Endodermal cell (in vitro differentiated cells): ENCODE measurements around the gene ARL15. TPM values are rescaled to one million over a fixed set of nuclear protein-coding genes. Genes with fewer than 3 reads are reported as not detected.
A peak's percentile ranks its signal among the peaks of the same experiment; 100 is the strongest.

Experiments
- DNase-seq: peaks from one replicate; pipeline ENCODE4 v3.0.0-alpha.2; 2017
- H3K27ac ChIP-seq: 2 replicates; pipeline ENCODE4 v1.5.1; 2013; ENCODE audit warnings: mild to moderate bottlenecking, low read depth, low read length, moderate library complexity
- H3K27me3 ChIP-seq: 2 replicates; pipeline ENCODE4 v1.6.1; 2013; ENCODE audit warnings: mild to moderate bottlenecking, low read length, moderate library complexity; ENCODE audit not compliant: insufficient read depth, control insufficient read depth, poor library complexity, severe bottlenecking
- H3K36me3 ChIP-seq: 2 replicates; pipeline ENCODE4 v1.7.0; 2013; ENCODE audit warnings: mild to moderate bottlenecking, low read length, moderate library complexity; ENCODE audit not compliant: control insufficient read depth, insufficient read depth
- H3K4me1 ChIP-seq: one replicate; pipeline ENCODE4 v1.7.0; 2013; ENCODE audit warnings: low read length; ENCODE audit not compliant: control insufficient read depth, insufficient read depth
- H3K4me3 ChIP-seq: 2 replicates; pipeline ENCODE4 v1.5.1; 2013; ENCODE audit warnings: mild to moderate bottlenecking, low read length, moderate library complexity
- H3K9ac ChIP-seq: 2 replicates; pipeline ENCODE4 v1.6.1; 2013; ENCODE audit warnings: mild to moderate bottlenecking, low read length, moderate library complexity; ENCODE audit not compliant: poor library complexity, severe bottlenecking; ENCODE audit errors: extremely low read depth
- H3K9me3 ChIP-seq: 2 replicates; pipeline ENCODE4 v1.6.1; 2013; ENCODE audit warnings: mild to moderate bottlenecking, low read length, moderate library complexity; ENCODE audit not compliant: control insufficient read depth
- H3K27ac Mint-ChIP-seq: 2 replicates; pipeline ENCODE4 v1.8.0; 2020; ENCODE audit warnings: mixed read lengths
- H3K27me3 Mint-ChIP-seq: 2 replicates; pipeline ENCODE4 v1.8.0; 2021; ENCODE audit warnings: mild to moderate bottlenecking, mixed read lengths; ENCODE audit not compliant: insufficient read depth
- H3K36me3 Mint-ChIP-seq: 2 replicates; pipeline ENCODE4 v1.8.0; 2020; ENCODE audit warnings: low read depth, mixed read lengths
- H3K4me1 Mint-ChIP-seq: 2 replicates; pipeline ENCODE4 v1.8.0; 2020; ENCODE audit warnings: mixed read lengths
- H3K4me3 Mint-ChIP-seq: 2 replicates; pipeline ENCODE4 v1.8.0; 2020; ENCODE audit warnings: mild to moderate bottlenecking, moderate library complexity, mixed read lengths
- H3K9me3 Mint-ChIP-seq: 2 replicates; pipeline ENCODE4 v1.8.0; 2020; ENCODE audit warnings: mild to moderate bottlenecking, mixed read lengths
- WGBS, 2 experiments: methylation state at CpG; one replicate each; pipeline versions ENCODE4 v1.1.5 to v1.1.7; 2013; ENCODE audit warnings: missing lambda C conversion rate in 2 of 2, mixed read lengths in 1 of 2; ENCODE audit not compliant: insufficient coverage in 1 of 2, insufficient read length in 1 of 2; 5-methylcytosine and 5-hydroxymethylcytosine counted together
- total RNA-seq, 2 donors: library from RNA; stranded (reverse); fragmentation: NEBNext Ultra II Directional in 1 of 2; extraction: Animal tissue kit (Norgen Biotek cat#: 25700) in 1 of 2; gene quantifications; 2 replicates in 1 of 2; 3 replicates in 1 of 2; pipeline ENCODE4 v1.2.1, GENCODE V29; 2021
- TF ChIP-seq, protein P1 (sequence below): fragments of 200-600 bp; sonication (generic); conservative IDR thresholded peaks from 2 replicates; pipeline ENCODE4 v1.5.0; 2021; ENCODE audit warnings: antibody characterized with exemption, mild to moderate bottlenecking

The ARL15 gene
- total RNA-seq, 2 donors from 2014 or later: 23.3 to 24.0 TPM

DNA sequence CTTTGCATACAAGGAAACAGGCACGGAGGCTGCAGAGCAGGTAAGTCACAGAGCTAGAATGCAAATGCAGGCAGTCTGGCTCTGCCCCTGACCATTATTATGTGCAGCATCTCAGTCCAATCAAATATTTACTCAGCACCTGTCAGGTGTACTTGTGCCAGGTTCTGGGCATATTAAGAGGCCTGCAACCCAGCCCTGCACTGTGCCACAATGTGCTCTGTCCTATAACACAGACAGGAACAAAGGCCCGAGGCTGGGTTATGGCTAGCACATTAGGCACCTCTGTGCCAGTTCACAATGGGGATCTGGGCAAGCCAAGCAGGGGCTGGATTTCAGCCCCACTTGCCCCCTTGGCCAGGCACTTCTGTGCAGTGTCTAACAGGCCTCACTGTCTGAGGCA lies 14.0 kb downstream of the ARL15 start:
- peak; percentile 53 for DNase-seq
- H3K4me1 Mint-ChIP-seq: peaks cover 21% of the 10 kb centered on the region
- Histone ChIP-seq H3K27me3 (no peaks in the 10 kb centered on the region), H3K4me3 (no peak overlapping the region), H3K36me3 (no peaks in the 10 kb centered on the region), H3K9ac (no peak overlapping the region), H3K27ac (no peak overlapping the region), H3K4me1 (peaks cover 12% of the 10 kb centered on the region), H3K9me3 (no peaks in the 10 kb centered on the region)
- H3K9me3 Mint-ChIP-seq: no peaks in the 10 kb centered on the region
- H3K27ac Mint-ChIP-seq: no peak overlapping the region
- TF ChIP-seq, protein P1, sequence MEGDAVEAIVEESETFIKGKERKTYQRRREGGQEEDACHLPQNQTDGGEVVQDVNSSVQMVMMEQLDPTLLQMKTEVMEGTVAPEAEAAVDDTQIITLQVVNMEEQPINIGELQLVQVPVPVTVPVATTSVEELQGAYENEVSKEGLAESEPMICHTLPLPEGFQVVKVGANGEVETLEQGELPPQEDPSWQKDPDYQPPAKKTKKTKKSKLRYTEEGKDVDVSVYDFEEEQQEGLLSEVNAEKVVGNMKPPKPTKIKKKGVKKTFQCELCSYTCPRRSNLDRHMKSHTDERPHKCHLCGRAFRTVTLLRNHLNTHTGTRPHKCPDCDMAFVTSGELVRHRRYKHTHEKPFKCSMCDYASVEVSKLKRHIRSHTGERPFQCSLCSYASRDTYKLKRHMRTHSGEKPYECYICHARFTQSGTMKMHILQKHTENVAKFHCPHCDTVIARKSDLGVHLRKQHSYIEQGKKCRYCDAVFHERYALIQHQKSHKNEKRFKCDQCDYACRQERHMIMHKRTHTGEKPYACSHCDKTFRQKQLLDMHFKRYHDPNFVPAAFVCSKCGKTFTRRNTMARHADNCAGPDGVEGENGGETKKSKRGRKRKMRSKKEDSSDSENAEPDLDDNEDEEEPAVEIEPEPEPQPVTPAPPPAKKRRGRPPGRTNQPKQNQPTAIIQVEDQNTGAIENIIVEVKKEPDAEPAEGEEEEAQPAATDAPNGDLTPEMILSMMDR: no peak
- no peaks in the 10 kb centered on the region for H3K36me3 Mint-ChIP-seq
- H3K27me3 Mint-ChIP-seq: no peaks in the 10 kb centered on the region
- no peak overlapping the region for H3K4me3 Mint-ChIP-seq
- WGBS, 2 experiments: 85 to 93% methylated on average over 2 of the region's 2 CpGs

DNA sequence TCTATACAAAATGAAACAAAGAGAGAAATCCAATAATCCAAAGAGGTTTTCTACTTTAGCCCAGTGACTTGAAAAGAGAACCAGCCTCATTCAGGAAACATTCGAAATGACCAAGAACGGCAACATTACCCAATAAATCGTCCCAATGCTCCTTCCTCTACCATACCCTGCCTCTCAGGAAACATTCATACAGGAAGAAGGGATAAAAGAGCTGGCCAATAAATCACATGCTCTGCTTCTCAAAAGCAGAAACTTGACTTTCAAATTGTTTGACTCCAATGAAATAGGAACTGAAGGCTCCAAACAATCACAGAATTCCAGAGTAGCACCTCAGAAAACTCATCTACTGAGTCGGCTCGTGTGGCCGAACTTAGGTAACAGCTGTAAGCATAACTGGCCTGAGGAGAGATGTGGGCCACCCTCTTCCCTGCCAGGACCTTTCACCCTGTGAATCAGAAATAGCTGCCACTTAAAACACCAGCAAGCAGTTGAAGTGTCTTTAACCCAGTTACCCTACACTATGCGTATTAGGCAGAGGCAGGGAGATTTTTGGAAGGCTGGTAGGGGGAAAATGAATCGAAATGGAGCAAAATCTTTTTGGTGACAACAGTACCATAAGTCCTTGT lies 14.6 kb downstream of the ARL15 start:
- H3K4me1 ChIP-seq: peaks cover 12% of the 10 kb centered on the region
- no peak overlapping the region for H3K4me3 ChIP-seq
- H3K36me3 ChIP-seq: no peaks in the 10 kb centered on the region
- Mint-ChIP-seq H3K4me1 (peaks cover 21% of the 10 kb centered on the region), H3K27me3 (no peaks in the 10 kb centered on the region), H3K9me3 (no peaks in the 10 kb centered on the region), H3K36me3 (no peaks in the 10 kb centered on the region), H3K4me3 (no peak overlapping the region), H3K27ac (no peak overlapping the region)
- TF ChIP-seq, protein P1: no peak
- no peaks in the 10 kb centered on the region for H3K9me3 ChIP-seq
- no peak overlapping the region for H3K27ac ChIP-seq
- no peak for DNase-seq
- no peak overlapping the region for H3K9ac ChIP-seq
- H3K27me3 ChIP-seq: no peaks in the 10 kb centered on the region
- 79 to 90% methylated on average over 5 to 8 of the region's 8 CpGs for WGBS, 2 experiments

DNA sequence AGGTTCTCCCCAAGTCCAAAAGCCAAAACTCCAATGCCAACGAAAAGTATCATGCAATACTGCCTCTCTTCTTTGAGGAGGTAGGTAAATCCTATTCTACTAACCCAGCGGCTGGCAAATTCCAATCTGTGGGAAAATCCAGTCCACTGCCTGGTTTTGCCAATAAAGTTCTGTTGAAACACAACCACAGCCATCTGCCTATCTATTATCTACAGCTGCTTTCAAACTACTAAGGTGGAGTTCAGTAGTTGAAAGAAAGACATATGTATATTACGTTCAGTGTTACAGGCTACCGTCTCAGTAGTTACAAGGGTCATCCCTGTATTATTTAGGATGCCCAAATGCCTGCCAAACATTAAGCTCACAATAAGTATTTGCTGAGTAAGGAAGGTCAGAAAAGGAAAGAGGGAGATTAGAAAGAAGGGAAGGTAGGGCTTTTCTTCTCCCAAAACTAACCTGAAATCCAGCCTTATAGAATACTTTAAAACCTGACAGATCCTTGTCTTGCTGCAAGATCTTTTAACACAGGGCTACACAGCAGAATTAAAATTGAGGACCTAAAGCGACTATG lies 16.2 kb downstream of the ARL15 start:
- H3K9ac ChIP-seq: no peak overlapping the region
- 80 to 89% methylated on average over 1 to 4 of the region's 5 CpGs for WGBS, 2 experiments
- no peak overlapping the region for H3K4me3 Mint-ChIP-seq
- no peak overlapping the region for H3K4me3 ChIP-seq
- TF ChIP-seq, protein P1: no peak
- H3K27me3 Mint-ChIP-seq: no peaks in the 10 kb centered on the region
- no peaks in the 10 kb centered on the region for H3K9me3 Mint-ChIP-seq
- peaks cover 23% of the 10 kb centered on the region for H3K4me1 Mint-ChIP-seq
- H3K36me3 ChIP-seq: no peaks in the 10 kb centered on the region
- peaks cover 9% of the 10 kb centered on the region for H3K4me1 ChIP-seq
- H3K27ac ChIP-seq: no peak overlapping the region
- H3K9me3 ChIP-seq: no peaks in the 10 kb centered on the region
- no peak for DNase-seq
- H3K36me3 Mint-ChIP-seq: no peaks in the 10 kb centered on the region
- no peaks in the 10 kb centered on the region for H3K27me3 ChIP-seq
- H3K27ac Mint-ChIP-seq: no peak overlapping the region
